Sigmoid colon (tissue), 3 donors: ENCODE results near the gene AUTS2.

ENCODE experiments used
- CTCF ChIP-seq, 4 experiments: fragments of 450-650 bp in 3 of 4; fragments of 200-600 bp in 1 of 4; IDR thresholded peaks; one replicate each; pipeline ENCODE4 v1.5.1; 2016 to 2019; ENCODE audit warnings: antibody characterized with exemption in 4 of 4, mild to moderate bottlenecking in 3 of 4, moderate library complexity in 2 of 4
- POLR2A ChIP-seq, 2 donors: fragments of 450-650 bp; IDR thresholded peaks; one replicate each; pipeline ENCODE4 v1.6.1; 2016; ENCODE audit warnings: antibody characterized with exemption in 2 of 2, mild to moderate bottlenecking in 2 of 2, moderate library complexity in 2 of 2

GRCh38 chr7:70763961-70764691, 1165.9 kb downstream of the AUTS2 start:
- TF ChIP-seq CTCF (IDR thresholded peaks at IDR 0.05) (no peak), POLR2A (IDR thresholded peaks at IDR 0.05) (no peak)
